ENCODE results near the gene UQCRC1. TPM values are rescaled to one million over a fixed set of nuclear protein-coding genes. Genes with fewer than 3 reads are reported as not detected.

The UQCRC1 gene
- total RNA-seq, 4 donors from 2014 or later: 579 to 974 (median 655) TPM

DNA sequence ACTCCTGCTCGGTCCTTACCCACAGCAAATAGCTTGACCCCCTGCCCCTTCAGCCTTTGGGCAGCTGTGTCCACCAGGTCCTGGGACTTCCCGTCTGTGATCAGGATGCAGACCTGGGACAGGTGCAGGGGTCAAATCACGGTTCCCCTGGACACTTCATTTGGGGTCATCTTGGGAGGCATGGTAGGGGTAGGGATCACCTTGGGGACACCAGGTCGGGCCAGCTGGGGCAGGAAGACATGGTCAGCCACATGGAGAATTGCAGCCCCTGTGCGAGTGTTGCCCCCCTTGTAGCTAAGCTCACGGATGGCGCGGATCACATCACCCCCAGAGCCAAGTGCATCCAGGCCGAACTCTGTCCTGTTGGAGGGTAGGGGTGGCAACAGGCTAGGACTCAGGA lies 16.1 kb downstream of the UQCRC1 start:
- no peak overlapping the region for H3K4me3 ChIP-seq
- H3K4me1 ChIP-seq: peaks cover 9 to 29% (median 19%) of the 10 kb centered on the region in 4 donors
- intact Hi-C loops (cut with DNase I; ENCODE audit: low total_unique reads): no loop called here
- no peaks in the 10 kb centered on the region for H3K9me3 ChIP-seq
- no peak for TF ChIP-seq CTCF (IDR thresholded peaks at IDR 0.05)
- no peak for TF ChIP-seq EP300 (IDR thresholded peaks at IDR 0.05; ENCODE audit: low read depth)
- TF ChIP-seq POLR2AphosphoS5 (IDR thresholded peaks at IDR 0.05): no peak
- no peak for TF ChIP-seq POLR2A (IDR thresholded peaks at IDR 0.05)
- no peak overlapping the region for H3K27ac ChIP-seq
- peaks cover 15% of the 10 kb centered on the region for H3K27me3 ChIP-seq
- no peak for DNase-seq
- in situ Hi-C loops (cut with MboI; ENCODE audit: low pct_ligation_motif_present in 1 of 4, low pct_unique_long_range_greater_than_20kb in 1 of 4, low sequenced_read_pairs in 3 of 4): no loop called here
- 90% methylated on average over 9 of the region's 9 CpGs; no CpG with 5 or more reads in 1 of the 2 donors for WGBS, 2 donors (ENCODE audit: low coverage in 1 of 2)
- no peaks in the 10 kb centered on the region for H3K36me3 ChIP-seq

DNA sequence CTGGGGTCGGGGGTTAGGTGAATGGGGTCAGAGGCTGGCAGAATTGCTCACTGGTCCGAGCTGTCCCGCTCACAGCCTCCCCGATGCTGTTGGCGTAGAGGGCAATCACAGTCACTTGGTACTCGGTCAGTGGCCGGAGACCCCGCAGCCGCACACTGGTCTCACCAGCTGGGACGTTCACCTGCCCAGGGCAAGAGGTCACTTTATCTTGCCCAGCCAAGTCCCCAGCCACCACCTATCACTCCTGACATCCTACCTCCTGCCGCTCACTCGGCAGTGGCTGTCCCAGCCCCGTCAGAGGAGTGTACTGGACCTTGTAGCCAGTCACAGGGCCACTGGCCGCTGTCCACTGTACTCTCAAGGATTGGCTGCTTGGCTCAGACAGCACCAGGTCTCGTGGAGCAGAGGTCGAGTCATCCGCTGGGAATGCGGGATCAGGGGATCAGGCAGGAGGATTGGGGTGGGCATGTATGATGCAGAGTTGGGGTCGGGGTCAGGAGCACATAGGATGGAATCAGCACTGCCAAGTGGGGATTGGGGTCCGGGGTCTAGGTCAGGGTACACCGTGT lies 16.8 kb downstream of the UQCRC1 start:
- 89% methylated on average over 21 of the region's 21 CpGs; no CpG with 5 or more reads in 1 of the 2 donors for WGBS, 2 donors (ENCODE audit: low coverage in 1 of 2)
- no peak for TF ChIP-seq EP300 (IDR thresholded peaks at IDR 0.05; ENCODE audit: low read depth)
- TF ChIP-seq POLR2A (IDR thresholded peaks at IDR 0.05): no peak
- no peak for TF ChIP-seq POLR2AphosphoS5 (IDR thresholded peaks at IDR 0.05)
- no peak for TF ChIP-seq CTCF (IDR thresholded peaks at IDR 0.05)
- no peak overlapping the region for H3K27ac ChIP-seq
- no peak overlapping the region for H3K4me3 ChIP-seq
- peaks cover 15% of the 10 kb centered on the region for H3K27me3 ChIP-seq
- H3K36me3 ChIP-seq: no peaks in the 10 kb centered on the region
- peaks cover 9 to 22% (median 16%) of the 10 kb centered on the region in 4 donors for H3K4me1 ChIP-seq
- in situ Hi-C loops (cut with MboI; ENCODE audit: low pct_ligation_motif_present in 1 of 4, low pct_unique_long_range_greater_than_20kb in 1 of 4, low sequenced_read_pairs in 3 of 4) (no loop called here), intact Hi-C loops (cut with DNase I; ENCODE audit: low total_unique reads) (no loop called here)
- no peaks in the 10 kb centered on the region for H3K9me3 ChIP-seq
- DNase-seq: no peak

GRCh38 chr3:48591886-48592518 lies 17.4 kb downstream of the UQCRC1 start:
- Histone ChIP-seq H3K36me3 (no peaks in the 10 kb centered on the region), H3K4me1 (peaks cover 9 to 20% (median 15%) of the 10 kb centered on the region in 4 donors), H3K27ac (no peak overlapping the region), H3K9me3 (no peaks in the 10 kb centered on the region), H3K4me3 (no peak overlapping the region), H3K27me3 (peaks cover 15% of the 10 kb centered on the region)
- DNase-seq: no peak
- in situ Hi-C loops (cut with MboI; ENCODE audit: low pct_ligation_motif_present in 1 of 4, low pct_unique_long_range_greater_than_20kb in 1 of 4, low sequenced_read_pairs in 3 of 4) (no loop called here), intact Hi-C loops (cut with DNase I; ENCODE audit: low total_unique reads) (no loop called here)
- TF ChIP-seq CTCF (IDR thresholded peaks at IDR 0.05) (no peak), EP300 (IDR thresholded peaks at IDR 0.05; ENCODE audit: low read depth) (no peak), POLR2A (IDR thresholded peaks at IDR 0.05) (no peak), POLR2AphosphoS5 (IDR thresholded peaks at IDR 0.05) (no peak)
- WGBS, 2 donors (ENCODE audit: low coverage in 1 of 2): 89% methylated on average over 22 of the region's 22 CpGs; no CpG with 5 or more reads in 1 of the 2 donors

GRCh38 chr3:48591436-48591835 lies 18.0 kb downstream of the UQCRC1 start:
- in situ Hi-C loops (cut with MboI; ENCODE audit: low pct_ligation_motif_present in 1 of 4, low pct_unique_long_range_greater_than_20kb in 1 of 4, low sequenced_read_pairs in 3 of 4) (no loop called here), intact Hi-C loops (cut with DNase I; ENCODE audit: low total_unique reads) (no loop called here)
- WGBS, 2 donors (ENCODE audit: low coverage in 1 of 2): 90% methylated on average over 6 of the region's 14 CpGs; no CpG with 5 or more reads in 1 of the 2 donors
- H3K27ac ChIP-seq: no peak overlapping the region
- no peak for DNase-seq
- TF ChIP-seq POLR2A (IDR thresholded peaks at IDR 0.05): no peak
- no peak for TF ChIP-seq EP300 (IDR thresholded peaks at IDR 0.05; ENCODE audit: low read depth)
- H3K36me3 ChIP-seq: no peaks in the 10 kb centered on the region
- peaks cover 9 to 20% (median 15%) of the 10 kb centered on the region in 4 donors for H3K4me1 ChIP-seq
- H3K27me3 ChIP-seq: peaks cover 15% of the 10 kb centered on the region
- H3K9me3 ChIP-seq: no peaks in the 10 kb centered on the region
- no peak overlapping the region for H3K4me3 ChIP-seq
